AG04449 (cell line): Measurements from ENCODE around the gene RP9.

ENCODE experiments used
- CTCF ChIA-PET: fragments of 350-600 bp; formaldehyde crosslinking; extraction: SDS; loops from one replicate; lab custom pipeline; 2021; ENCODE audit warnings: antibody characterized with exemption; lab: Yijun Ruan, JAX
- POLR2A ChIA-PET: fragments of 400-600, 350-600 bp; formaldehyde crosslinking; extraction: SDS; loops from one replicate; lab custom pipeline; 2020; ENCODE audit warnings: antibody characterized with exemption, inconsistent platforms; lab: Yijun Ruan, JAX
- DNase-seq: peaks from one replicate; pipeline ENCODE4 v3.0.0-alpha.2; 2010; ENCODE audit warnings: low read depth, low spot score
- H3K4me3 ChIP-seq: 2 replicates; pipeline ENCODE4 v1.5.1; 2011; ENCODE audit warnings: low read depth, mild to moderate bottlenecking, control low read depth, low read length
- TF ChIP-seq, protein P1 (sequence below): IDR thresholded peaks from one replicate; pipeline ENCODE4 v1.5.1; 2011; ENCODE audit warnings: mild to moderate bottlenecking, moderate library complexity, low read length, control low read depth, inconsistent platforms; ENCODE audit not compliant: insufficient read depth; ENCODE audit errors: missing control alignments

RP9 gene

DNA sequence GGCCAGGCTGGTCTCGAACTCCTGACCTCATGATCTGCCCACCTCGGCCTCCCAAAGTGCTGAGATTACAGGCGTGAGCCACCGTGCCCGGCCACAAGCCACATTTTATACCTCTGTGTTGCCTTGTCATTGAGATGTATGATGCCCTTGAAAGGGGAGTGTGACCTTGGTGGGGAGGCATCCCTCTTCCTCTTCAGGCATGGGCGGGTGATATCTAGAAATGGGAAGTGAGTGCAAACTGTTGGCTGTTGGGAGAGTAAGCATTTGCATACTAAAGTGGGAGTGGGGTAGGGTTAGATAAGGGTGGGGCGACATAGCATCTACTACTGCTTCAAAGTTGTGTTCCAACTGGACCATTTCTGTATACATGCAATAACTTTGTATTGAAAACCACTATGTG is 20.1 kb downstream of the RP9 start:
- ChIA-PET POLR2A (no interaction called here), CTCF (interaction anchor here (2.3 kb wide), 1 partner anchor 243 kb away, joined by 8 read pairs; no protein-coding TSS in a partner anchor)
- TF ChIP-seq, protein P1, sequence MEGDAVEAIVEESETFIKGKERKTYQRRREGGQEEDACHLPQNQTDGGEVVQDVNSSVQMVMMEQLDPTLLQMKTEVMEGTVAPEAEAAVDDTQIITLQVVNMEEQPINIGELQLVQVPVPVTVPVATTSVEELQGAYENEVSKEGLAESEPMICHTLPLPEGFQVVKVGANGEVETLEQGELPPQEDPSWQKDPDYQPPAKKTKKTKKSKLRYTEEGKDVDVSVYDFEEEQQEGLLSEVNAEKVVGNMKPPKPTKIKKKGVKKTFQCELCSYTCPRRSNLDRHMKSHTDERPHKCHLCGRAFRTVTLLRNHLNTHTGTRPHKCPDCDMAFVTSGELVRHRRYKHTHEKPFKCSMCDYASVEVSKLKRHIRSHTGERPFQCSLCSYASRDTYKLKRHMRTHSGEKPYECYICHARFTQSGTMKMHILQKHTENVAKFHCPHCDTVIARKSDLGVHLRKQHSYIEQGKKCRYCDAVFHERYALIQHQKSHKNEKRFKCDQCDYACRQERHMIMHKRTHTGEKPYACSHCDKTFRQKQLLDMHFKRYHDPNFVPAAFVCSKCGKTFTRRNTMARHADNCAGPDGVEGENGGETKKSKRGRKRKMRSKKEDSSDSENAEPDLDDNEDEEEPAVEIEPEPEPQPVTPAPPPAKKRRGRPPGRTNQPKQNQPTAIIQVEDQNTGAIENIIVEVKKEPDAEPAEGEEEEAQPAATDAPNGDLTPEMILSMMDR: no peak

DNA sequence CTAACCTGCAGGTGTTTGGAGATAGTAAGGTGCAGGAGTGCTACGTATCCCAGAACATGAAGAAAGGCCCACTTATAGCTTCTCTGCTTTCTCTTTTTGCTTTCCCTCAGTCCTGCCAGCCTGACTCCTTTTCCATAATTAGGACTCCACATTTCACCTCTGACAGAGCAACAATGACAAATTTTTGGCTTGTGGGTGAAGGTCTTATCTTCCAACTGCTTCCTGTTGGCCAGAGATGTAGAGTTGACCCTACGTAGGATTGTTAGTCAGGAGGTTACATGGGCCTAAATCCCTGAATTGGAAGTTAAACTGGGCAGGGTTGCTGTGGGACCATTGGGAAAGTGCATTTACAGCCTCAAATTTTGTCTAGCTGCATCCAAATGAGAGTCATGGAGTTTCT is 21.3 kb downstream of the RP9 start:
- no peak for DNase-seq
- ChIA-PET CTCF (interaction anchor here (1.2 kb wide), 1 partner anchor 20 kb away, joined by 7 read pairs; no protein-coding TSS in a partner anchor), POLR2A (no interaction called here)
- H3K4me3 ChIP-seq: no peak overlapping the region
- TF ChIP-seq, protein P1: no peak

More for the DNA sequence above, 20.1 kb downstream of the RP9 start:
- DNase-seq: no peak
- H3K4me3 ChIP-seq: no peak overlapping the region

GRCh38 chr7:33087356-33087755 is 21.8 kb downstream of the RP9 start:
- no peak overlapping the region for H3K4me3 ChIP-seq
- DNase-seq: no peak
- ChIA-PET POLR2A (no interaction called here), CTCF (no interaction called here)
- TF ChIP-seq, protein P1: no peak

- no peak for DNase-seq
- ChIA-PET POLR2A (no interaction called here), CTCF (interaction anchor here (1.2 kb wide), 1 partner anchor 28 kb away, joined by 4 read pairs; no protein-coding TSS in a partner anchor)
- no peak overlapping the region for H3K4me3 ChIP-seq
- TF ChIP-seq, protein P1: no peak
These were observed 29.2 kb downstream of the RP9 start for GRCh38 chr7:33079763-33080690.

GRCh38 chr7:33079096-33079495 is 30.1 kb downstream of the RP9 start:
- POLR2A ChIA-PET: no interaction called here
- no peak for DNase-seq
- no peak overlapping the region for H3K4me3 ChIP-seq
- TF ChIP-seq, protein P1: no peak
- CTCF ChIA-PET: no interaction called here

GRCh38 chr7:33076737-33077136 is 32.5 kb downstream of the RP9 start:
- no peak for DNase-seq
- POLR2A ChIA-PET: no interaction called here

More at GRCh38 chr7:33076737-33077136, 32.5 kb downstream of the RP9 start:
- TF ChIP-seq, protein P1: no peak
- CTCF ChIA-PET: interaction anchor here (1.9 kb wide), 1 partner anchor 32 kb away, joined by 6 read pairs; no protein-coding TSS in a partner anchor
- no peak overlapping the region for H3K4me3 ChIP-seq
